GM13976 (cell line): Measurements from ENCODE around the gene GCHFR.

Experiments
- DNase-seq: peaks from one replicate; pipeline ENCODE4 v3.0.0; 2012; ENCODE audit warnings: low spot score
- CTCF ChIP-seq: IDR thresholded peaks from 2 replicates; pipeline ENCODE4 v1.5.1; 2012; ENCODE audit warnings: borderline replicate concordance, mild to moderate bottlenecking; ENCODE audit not compliant: insufficient read depth; ENCODE audit errors: extremely low read depth, missing control alignments, control extremely low read depth
- in situ Hi-C: fragments of 300-500 bp; cut with MboI; formaldehyde crosslinking; loops from one replicate; pipeline ENCODE4 v1.12.0; 2022; ENCODE audit warnings: low sequenced_read_pairs, mixed read lengths, inconsistent platforms; ENCODE audit not compliant: unreplicated experiment

Gene GCHFR

GRCh38 chr15:40768521-40769273 lies 4.8 kb downstream of the GCHFR start:
- DNase-seq, result peak; percentile 56
- no peak for TF ChIP-seq CTCF
- in situ Hi-C loops, result no loop called here

GRCh38 chr15:40769274-40770146 lies 5.6 kb downstream of the GCHFR start, which contains the start of gene C15orf62:
C15orf62 (plus strand) TSS chr15:40769980; CDS start chr15:40770496, 516 bp downstream.
- peak; percentile 75 for DNase-seq
- in situ Hi-C loops, result no loop called here
- no peak for TF ChIP-seq CTCF

GRCh38 chr15:40770147-40770721 lies 6.4 kb downstream of the GCHFR start:
- TF ChIP-seq CTCF, result no peak
- DNase-seq, result peak; percentile 47
- in situ Hi-C loops, result no loop called here

- no peak for TF ChIP-seq CTCF
- DNase-seq, result no peak
- in situ Hi-C loops, result no loop called here
Observed at GRCh38 chr15:40771242-40771641, 7.4 kb downstream of the GCHFR start.

GRCh38 chr15:40772014-40772413 lies 8.1 kb downstream of the GCHFR start:
- in situ Hi-C loops, result no loop called here
- TF ChIP-seq CTCF, result no peak
- DNase-seq, result no peak

GRCh38 chr15:40773496-40773895 lies 9.6 kb downstream of the GCHFR start:
- no peak for TF ChIP-seq CTCF
- in situ Hi-C loops, result no loop called here
- DNase-seq, result no peak
